Vagina (tissue), 2 donors: Measurements from ENCODE around the gene ENTREP3.
"Not testable (repeated sequence)": the region's sequence is repeated elsewhere in the genome, so short reads cannot be mapped to it uniquely, and the experiment has no call there.

Source experiments
- POLR2A ChIP-seq, 2 donors: fragments of 450-650 bp; IDR thresholded peaks; one replicate each; pipeline ENCODE4 v1.6.1; 2017; ENCODE audit warnings: antibody characterized with exemption in 2 of 2, mild to moderate bottlenecking in 2 of 2, moderate library complexity in 2 of 2
- TF ChIP-seq, protein P1 (sequence below), 3 experiments: fragments of 450-650 bp in 2 of 3; fragments of 200-600 bp in 1 of 3; sonication (generic) in 1 of 3; IDR thresholded peaks; one replicate each; pipeline ENCODE4 v1.5.1; 2017 to 2019; ENCODE audit warnings: antibody characterized with exemption in 3 of 3, mild to moderate bottlenecking in 2 of 3, moderate library complexity in 2 of 3

DNA sequence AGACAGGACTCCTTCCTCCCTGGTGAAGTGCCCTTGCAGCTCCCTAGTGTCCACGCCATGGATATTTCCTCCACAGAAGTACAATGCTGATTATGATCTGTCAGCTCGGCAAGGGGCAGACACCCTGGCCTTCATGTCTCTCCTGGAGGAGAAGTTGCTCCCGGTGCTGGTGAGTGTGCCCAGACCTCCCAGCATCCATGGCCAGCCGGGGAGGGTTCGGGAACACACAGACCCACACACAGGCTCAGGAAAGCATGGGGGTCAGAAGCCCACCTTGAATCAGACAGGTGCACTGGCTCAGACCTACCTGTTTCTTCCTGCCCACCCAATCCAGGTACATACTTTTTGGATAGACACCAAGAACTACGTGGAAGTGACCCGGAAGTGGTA lies 43.2 kb downstream of the ENTREP3 start:
- TF ChIP-seq, protein P1, sequence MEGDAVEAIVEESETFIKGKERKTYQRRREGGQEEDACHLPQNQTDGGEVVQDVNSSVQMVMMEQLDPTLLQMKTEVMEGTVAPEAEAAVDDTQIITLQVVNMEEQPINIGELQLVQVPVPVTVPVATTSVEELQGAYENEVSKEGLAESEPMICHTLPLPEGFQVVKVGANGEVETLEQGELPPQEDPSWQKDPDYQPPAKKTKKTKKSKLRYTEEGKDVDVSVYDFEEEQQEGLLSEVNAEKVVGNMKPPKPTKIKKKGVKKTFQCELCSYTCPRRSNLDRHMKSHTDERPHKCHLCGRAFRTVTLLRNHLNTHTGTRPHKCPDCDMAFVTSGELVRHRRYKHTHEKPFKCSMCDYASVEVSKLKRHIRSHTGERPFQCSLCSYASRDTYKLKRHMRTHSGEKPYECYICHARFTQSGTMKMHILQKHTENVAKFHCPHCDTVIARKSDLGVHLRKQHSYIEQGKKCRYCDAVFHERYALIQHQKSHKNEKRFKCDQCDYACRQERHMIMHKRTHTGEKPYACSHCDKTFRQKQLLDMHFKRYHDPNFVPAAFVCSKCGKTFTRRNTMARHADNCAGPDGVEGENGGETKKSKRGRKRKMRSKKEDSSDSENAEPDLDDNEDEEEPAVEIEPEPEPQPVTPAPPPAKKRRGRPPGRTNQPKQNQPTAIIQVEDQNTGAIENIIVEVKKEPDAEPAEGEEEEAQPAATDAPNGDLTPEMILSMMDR (IDR thresholded peaks at IDR 0.05) = not testable (repeated sequence)
- TF ChIP-seq POLR2A (IDR thresholded peaks at IDR 0.05) = not testable (repeated sequence)
